HG03159 (cell line): ENCODE measurements around the gene SEPTIN8.

Experiments used
- ATAC-seq: cut with Tn5 transposase; IDR thresholded peaks from one replicate; pipeline ENCODE4 v1.9.1; 2021; ENCODE audit warnings: mild to moderate bottlenecking, moderate library complexity; ENCODE audit not compliant: unreplicated experiment

SEPTIN8 gene

GRCh38 chr5:132785365-132785764 lies 8.3 kb upstream of the SEPTIN8 start:
- ATAC-seq: no peak

GRCh38 chr5:132782101-132782500 lies 5.1 kb upstream of the SEPTIN8 start:
- ATAC-seq: no peak

- no peak for ATAC-seq
Measured at GRCh38 chr5:132781029-132781428, 4.0 kb upstream of the SEPTIN8 start.

- ATAC-seq: no peak
Measured at GRCh38 chr5:132780577-132780976, 3.5 kb upstream of the SEPTIN8 start.

DNA sequence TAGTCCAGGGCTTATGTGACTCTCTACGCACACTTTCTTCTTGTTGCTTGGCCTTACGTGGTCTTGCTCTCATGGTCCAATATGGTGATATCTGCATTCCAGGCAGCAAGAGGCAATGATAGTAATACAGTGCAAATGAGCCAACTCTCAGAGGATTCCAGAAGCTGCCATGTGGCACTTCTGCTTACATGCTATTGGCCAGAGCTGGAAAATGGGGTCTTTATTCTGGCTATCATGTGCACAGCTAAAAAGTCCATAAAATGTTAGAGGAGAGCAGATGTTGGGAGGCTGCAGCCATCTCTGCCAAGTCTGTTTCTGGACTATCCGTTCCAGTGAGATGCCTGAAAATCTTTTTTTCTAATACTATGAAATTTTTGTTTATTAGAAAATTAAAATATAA lies 2.9 kb upstream of the SEPTIN8 start:
- no peak for ATAC-seq

- no peak for ATAC-seq
Measured at GRCh38 chr5:132778856-132779255, 1.8 kb upstream of the SEPTIN8 start.

DNA sequence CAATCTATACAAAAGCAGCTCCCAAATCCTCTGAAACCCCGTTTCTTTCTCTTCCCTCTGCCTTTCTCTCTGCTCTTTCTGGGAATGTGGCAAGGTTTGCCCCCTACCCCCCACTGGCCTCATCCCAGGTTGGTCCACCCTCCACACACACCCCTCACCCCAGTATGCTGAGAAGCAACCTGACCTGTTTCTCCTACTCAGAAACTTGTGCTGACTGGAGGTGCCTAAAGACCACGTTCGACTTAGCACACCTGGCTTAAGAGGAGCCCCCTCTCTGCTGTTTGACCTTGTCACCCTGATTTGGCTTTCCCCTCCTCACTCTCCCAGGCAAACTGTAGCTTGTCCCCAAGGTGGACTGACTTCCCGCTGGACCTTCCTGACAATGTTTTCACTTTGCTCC lies 1.1 kb upstream of the SEPTIN8 start:
- ATAC-seq: no peak

DNA sequence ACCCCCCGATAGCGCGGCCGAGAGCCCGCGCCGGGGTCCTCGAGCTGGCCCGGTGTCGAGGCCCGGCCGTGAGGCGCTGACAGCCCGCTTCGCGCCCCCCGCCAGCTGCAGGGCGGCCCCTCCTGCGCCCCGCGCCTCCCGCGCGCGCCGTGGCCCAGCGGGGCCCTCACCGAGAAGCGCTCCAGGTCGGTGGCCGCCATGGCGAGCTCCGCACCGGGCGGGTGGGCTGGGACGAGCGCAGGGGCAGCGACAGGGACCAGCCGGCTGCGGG lies 166 bp downstream of the SEPTIN8 start:
- peak; percentile 41 for ATAC-seq

- peak; percentile 24 for ATAC-seq
Measured at GRCh38 chr5:132776131-132776937, 705 bp downstream of the SEPTIN8 start.

- no peak for ATAC-seq
Measured at GRCh38 chr5:132775476-132775961, 1.5 kb downstream of the SEPTIN8 start.

GRCh38 chr5:132774896-132775295 lies 2.1 kb downstream of the SEPTIN8 start:
- ATAC-seq: no peak

DNA sequence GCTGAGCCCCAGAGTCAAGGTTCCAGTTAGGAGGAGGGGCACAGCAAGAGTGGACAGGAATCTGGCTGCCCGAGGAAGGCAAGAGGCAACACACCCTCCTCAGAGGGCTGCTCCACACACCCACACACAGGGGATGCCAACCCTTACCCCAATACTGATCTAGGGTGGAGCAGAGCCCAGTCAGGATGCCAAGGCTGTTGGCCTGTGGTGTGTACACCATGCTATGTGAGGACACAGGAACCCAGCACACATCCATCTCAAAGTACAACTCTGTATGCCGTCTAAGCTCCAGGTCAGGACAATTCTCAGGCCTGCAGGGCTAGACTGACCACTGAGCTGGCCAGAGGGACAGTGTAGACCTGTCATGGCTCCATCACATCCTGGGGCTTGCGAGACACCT lies 2.6 kb downstream of the SEPTIN8 start:
- ATAC-seq: no peak

- ATAC-seq: no peak
Measured at GRCh38 chr5:132773601-132774355, 3.3 kb downstream of the SEPTIN8 start.

DNA sequence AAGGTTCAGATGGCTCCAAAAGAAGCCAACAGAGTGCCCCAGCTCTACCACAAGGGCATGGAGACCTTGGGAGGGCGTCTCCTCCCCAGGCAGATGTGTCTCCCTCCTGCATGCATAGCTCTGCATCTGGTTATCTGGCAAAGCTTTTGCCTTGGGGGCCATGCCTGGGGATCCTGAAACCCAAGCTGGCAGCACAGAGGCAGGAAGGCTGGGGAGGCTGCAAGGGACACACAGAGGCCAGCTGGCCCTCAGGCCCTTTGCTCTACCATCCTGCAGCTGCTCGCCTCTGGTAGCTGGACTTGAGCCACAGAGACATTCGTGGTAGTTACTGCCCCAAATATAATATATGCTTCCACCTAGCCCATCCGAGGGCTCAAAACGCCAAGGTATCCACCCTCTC lies 3.9 kb downstream of the SEPTIN8 start:
- no peak for ATAC-seq

DNA sequence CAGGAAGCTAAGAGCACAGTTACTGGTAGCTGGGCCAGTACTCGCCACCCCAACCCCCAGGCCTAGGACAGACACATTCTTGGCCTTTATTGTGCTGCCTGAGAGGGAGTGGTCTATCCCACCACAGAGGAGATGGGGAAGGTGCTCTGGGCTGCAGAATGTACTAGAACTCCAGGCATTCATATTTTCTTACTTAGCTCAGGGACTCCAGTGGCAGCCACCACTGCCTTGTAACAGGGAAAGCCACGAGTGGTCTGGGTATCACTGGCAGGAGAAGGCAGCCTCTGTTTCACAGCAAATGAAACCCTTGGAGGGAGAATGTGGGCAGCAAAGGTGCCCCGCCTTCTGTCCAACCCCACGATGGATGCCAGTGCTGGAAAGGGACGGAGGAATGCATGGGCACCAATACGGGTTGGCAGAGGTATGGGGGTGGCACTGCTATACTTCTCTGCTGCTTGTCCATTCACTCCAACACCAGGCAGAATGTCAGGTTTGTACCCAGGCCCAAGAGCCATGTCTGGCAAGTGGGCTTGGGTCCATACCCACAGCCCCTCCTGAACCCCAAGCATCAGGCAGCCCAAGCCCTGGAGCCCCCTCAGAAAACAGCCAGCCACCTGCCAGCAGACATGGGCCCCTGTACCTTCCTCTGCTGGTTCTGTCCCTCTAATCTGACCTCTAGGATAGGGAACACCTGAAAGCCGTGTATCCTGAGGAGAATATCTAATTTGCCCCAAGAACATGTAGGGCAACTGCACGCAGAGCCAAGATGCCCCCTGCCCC lies 4.6 kb downstream of the SEPTIN8 start:
- ATAC-seq: no peak

DNA sequence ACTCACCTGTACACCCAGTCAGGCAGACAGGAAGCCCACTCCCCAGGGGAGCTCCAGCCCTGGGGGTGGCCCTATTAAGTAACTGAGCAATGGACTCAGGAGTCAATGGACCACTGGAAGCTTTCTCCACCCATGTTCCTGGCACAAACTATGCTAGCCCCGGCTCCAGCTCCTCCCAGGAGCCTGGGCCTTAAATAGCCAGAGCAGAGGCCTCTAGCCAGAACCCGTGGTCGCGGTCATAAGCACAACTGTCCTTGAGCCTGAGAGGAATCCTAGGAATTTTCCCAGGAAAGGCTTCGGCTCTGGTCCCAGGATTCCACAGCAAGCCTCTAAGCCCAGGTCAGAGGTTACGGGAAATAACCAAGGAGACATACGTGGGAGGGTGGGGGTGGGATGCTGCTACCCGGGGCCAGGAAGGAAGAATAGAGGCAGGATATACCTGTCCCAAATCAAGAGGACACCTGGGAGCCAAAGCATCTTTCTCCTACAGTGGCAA lies 5.5 kb downstream of the SEPTIN8 start:
- ATAC-seq: no peak

DNA sequence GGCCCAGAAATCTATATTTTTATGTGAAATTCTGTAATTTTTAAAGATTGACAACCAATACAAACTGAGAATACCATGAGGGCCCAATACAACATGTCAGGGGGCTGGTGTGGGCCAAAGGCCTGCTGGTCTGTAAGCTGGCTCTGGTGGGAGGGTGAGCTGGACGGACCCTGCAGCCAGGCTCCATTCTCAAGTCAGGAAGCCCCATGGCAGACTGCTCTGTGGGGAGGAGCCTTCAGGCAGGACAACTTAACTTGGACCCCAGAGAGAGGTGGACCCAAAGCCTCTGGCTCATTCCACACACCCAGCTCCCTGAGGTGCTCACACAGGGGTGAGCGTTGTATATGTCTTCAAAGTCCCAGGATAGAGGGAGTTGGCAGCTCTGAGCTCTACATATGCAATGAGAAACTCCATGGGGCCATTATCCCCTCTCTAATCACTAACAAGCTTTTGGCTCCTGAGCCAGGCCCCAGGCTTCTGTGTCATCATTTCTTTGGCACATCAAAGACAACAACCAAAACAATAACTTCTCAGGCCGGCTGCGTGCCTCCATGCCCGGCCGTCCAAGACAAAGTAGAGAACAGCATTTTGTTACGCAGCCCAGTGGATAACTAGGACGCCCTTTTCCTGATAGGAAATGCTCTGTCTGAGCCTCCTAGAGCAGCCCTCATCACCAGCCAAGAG lies 6.4 kb downstream of the SEPTIN8 start:
- no peak for ATAC-seq

- ATAC-seq: no peak
Measured at GRCh38 chr5:132768485-132768868, 8.6 kb downstream of the SEPTIN8 start.

DNA sequence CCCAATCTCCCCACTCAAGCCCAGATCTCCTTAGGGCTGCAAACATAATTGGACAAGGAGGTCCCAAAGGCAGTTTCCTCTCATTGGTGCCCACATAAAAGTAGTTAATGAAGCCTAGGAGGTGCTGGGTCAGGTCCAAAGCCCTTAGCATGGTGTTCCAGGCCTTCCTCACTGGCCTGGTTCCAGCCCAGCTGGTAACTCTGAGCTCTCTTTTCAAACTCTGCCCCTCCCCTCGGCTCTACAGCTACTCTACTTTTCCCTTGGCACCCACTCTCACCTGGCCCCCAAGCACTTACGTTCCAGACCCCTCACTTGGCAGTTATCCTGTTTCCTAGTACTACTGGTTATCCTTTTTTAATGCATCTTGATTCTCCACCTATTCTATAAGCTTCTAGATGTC lies 9.9 kb downstream of the SEPTIN8 start:
- no peak for ATAC-seq

GRCh38 chr5:132766806-132767055 lies 10.3 kb downstream of the SEPTIN8 start:
- ATAC-seq: no peak
